Stimulated activated CD4-positive, alpha-beta T cell treated with anti-CD3 and anti-CD28 coated beads, TNF-alpha, amount 100 ng/mL, for 1 hour (primary cell): ENCODE results near the gene BSN.

Source experiments
- DNase-seq, 3 donors: peaks; one replicate each; pipeline ENCODE4 v3.0.0-alpha.2; 2020; ENCODE audit warnings: low read depth in 3 of 3, low spot score in 1 of 3

Gene BSN

GRCh38 chr3:49652903-49653415, 98.7 kb downstream of the BSN start:
- no peak for DNase-seq

- no peak for DNase-seq
Measured at GRCh38 chr3:49653621-49654020, 99.3 kb downstream of the BSN start.

GRCh38 chr3:49654176-49654825, 100.0 kb downstream of the BSN start:
- no peak for DNase-seq

GRCh38 chr3:49654955-49655556, 100.8 kb downstream of the BSN start:
- DNase-seq = no peak

GRCh38 chr3:49655731-49656285, 101.5 kb downstream of the BSN start:
- no peak for DNase-seq

- no peak for DNase-seq
Measured at GRCh38 chr3:49656541-49657112, 102.3 kb downstream of the BSN start.

GRCh38 chr3:49657208-49657915, 103.1 kb downstream of the BSN start:
- no peak for DNase-seq

- no peak for DNase-seq
Measured at GRCh38 chr3:49658711-49659110, 104.4 kb downstream of the BSN start.

- no peak for DNase-seq
Measured at GRCh38 chr3:49659756-49660155, 105.5 kb downstream of the BSN start.

- no peak for DNase-seq
Measured at GRCh38 chr3:49661281-49661680, 107.0 kb downstream of the BSN start.

- no peak for DNase-seq
Measured at GRCh38 chr3:49662021-49662420, 107.7 kb downstream of the BSN start.

- no peak for DNase-seq
Measured at GRCh38 chr3:49662720-49663413, 108.6 kb downstream of the BSN start.

- no peak for DNase-seq
Measured at GRCh38 chr3:49663831-49664230, 109.6 kb downstream of the BSN start.

- DNase-seq = no peak
Measured at GRCh38 chr3:49664300-49664699, 110.0 kb downstream of the BSN start.

- no peak for DNase-seq
Measured at GRCh38 chr3:49665822-49666519, 111.7 kb downstream of the BSN start.

- no peak for DNase-seq
Measured at GRCh38 chr3:49666592-49666991, 112.3 kb downstream of the BSN start.

GRCh38 chr3:49667701-49668413, 113.6 kb downstream of the BSN start:
- DNase-seq = no peak

- DNase-seq = no peak
Measured at GRCh38 chr3:49668414-49668797, 114.1 kb downstream of the BSN start.

GRCh38 chr3:49668861-49669260, 114.6 kb downstream of the BSN start:
- no peak for DNase-seq

- no peak for DNase-seq
Measured at GRCh38 chr3:49669352-49669751, 115.1 kb downstream of the BSN start.
